ENCODE measurements around the gene RPL26.

DNA sequence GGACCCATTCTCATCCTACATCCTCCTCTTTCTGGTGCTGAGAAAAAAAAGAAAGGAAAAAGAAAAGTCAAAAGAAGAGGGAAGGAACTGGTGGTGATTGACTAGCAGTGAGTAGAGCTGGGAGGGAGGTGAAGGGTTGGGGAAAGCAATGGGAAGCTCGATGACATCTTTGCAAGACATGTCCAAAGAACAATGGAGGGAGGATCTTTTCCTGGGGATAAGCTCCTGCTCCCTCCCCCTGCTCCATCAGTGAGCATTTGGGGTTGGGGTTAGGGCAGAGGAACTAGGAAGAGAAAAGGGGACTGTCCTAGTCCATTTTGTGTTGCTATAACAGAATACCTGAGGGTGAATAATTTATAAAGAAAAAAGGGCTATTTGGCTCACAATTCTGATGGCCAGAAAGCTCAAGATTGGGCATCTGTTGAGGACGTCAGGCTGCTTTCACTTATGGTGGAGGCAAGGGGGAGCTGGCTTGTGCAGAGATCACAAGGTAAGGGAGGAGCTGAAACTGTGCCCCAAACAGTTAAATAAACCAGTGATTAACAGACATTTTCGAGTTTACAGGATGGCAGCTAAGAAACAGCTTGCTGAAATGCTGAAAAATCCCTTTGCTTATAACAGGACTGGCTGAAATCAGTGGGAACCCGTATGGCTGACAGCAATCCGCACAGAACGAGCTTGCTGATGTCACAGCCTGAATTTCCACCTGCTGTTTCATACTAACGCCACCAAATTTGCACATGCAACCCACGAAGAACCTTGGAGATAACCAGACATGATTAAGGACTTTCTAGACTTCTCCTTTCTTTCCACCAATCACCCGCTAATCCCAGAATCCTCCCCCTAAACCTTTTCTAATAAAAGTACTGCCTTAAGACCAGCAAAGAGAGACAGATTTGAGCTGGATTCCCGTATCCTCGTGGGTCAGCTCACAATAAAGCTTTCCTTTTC is 44.9 kb downstream of the RPL26 start:
- no peak for TF ChIP-seq EZH2phosphoT487 (IDR thresholded peaks at IDR 0.05; ENCODE audit: borderline replicate concordance, low read length)
- TF ChIP-seq, protein P1, sequence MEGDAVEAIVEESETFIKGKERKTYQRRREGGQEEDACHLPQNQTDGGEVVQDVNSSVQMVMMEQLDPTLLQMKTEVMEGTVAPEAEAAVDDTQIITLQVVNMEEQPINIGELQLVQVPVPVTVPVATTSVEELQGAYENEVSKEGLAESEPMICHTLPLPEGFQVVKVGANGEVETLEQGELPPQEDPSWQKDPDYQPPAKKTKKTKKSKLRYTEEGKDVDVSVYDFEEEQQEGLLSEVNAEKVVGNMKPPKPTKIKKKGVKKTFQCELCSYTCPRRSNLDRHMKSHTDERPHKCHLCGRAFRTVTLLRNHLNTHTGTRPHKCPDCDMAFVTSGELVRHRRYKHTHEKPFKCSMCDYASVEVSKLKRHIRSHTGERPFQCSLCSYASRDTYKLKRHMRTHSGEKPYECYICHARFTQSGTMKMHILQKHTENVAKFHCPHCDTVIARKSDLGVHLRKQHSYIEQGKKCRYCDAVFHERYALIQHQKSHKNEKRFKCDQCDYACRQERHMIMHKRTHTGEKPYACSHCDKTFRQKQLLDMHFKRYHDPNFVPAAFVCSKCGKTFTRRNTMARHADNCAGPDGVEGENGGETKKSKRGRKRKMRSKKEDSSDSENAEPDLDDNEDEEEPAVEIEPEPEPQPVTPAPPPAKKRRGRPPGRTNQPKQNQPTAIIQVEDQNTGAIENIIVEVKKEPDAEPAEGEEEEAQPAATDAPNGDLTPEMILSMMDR (IDR thresholded peaks at IDR 0.05; ENCODE audit: low read depth, low read length, poor library complexity, severe bottlenecking), result no peak
